Measurements from ENCODE around the gene SRPK2.

SRPK2 gene

DNA sequence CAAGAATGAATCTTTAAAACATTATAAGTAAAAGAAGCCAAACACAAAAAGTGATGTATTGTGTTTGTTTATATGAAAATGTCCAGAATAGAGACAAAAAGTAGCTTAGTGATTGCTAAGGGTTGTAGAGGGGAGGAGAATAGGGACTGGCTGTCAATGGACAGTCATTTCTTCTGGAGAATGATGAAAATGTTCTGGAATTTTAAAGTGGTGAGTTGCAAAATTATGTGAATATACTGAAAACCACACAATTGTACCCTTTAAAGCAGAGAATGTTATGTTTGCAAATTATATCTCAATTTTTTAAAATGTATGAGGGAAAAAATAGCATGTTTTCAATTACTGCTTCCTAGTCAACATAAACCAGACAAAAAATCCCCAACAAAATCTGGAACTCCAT is 200.5 kb downstream of the SRPK2 start:
- TF ChIP-seq, protein P1, sequence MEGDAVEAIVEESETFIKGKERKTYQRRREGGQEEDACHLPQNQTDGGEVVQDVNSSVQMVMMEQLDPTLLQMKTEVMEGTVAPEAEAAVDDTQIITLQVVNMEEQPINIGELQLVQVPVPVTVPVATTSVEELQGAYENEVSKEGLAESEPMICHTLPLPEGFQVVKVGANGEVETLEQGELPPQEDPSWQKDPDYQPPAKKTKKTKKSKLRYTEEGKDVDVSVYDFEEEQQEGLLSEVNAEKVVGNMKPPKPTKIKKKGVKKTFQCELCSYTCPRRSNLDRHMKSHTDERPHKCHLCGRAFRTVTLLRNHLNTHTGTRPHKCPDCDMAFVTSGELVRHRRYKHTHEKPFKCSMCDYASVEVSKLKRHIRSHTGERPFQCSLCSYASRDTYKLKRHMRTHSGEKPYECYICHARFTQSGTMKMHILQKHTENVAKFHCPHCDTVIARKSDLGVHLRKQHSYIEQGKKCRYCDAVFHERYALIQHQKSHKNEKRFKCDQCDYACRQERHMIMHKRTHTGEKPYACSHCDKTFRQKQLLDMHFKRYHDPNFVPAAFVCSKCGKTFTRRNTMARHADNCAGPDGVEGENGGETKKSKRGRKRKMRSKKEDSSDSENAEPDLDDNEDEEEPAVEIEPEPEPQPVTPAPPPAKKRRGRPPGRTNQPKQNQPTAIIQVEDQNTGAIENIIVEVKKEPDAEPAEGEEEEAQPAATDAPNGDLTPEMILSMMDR (IDR thresholded peaks at IDR 0.05; ENCODE audit: low read depth, low read length), result no peak
- in situ Hi-C loops (cut with HindIII; ENCODE audit: low sequenced_read_pairs), result no loop called here
- DNase-seq (ENCODE audit: low read depth, low spot score), result no peak
- H3K4me3 ChIP-seq (ENCODE audit: low read depth, low read length), result no peak overlapping the region

DNA sequence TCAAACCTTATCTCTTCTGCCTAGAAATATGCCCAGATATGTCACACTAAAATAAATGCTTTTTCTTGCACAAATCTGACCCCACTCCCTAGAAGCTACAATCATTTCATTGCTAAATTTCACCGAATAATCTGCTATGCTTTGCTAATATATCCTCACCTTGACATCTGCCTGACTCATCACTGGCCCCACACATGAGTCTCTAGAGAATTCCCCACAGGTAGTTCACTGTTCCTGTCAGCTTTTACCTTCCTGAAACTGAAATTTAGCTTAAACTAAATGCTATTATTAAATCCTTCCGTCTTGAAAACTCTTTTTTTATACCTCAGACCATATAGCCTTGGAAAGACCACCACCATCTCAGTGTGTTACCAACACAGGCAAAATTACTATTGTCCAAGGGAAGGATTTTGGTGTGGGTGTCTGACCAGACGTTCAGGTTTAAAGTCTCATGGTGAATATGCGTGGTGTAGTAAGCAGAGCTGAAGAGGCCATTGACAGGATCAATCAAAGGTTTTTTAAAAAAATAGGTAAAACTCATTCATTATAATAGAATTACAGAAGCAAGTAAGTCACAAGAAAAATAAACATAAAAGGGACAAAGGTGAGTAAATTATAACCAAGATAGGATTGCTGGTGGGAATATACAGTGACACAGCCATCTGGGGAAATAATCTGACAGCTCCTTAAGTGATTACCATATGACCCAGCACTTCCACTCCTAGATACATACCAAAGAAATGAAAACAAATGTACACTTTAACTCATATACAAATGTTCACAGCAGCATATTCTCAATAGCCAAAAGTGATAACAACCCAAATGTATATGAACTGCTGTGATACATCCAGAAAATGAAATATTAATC is 201.2 kb downstream of the SRPK2 start:
- DNase-seq (ENCODE audit: low read depth, low spot score), result no peak
- TF ChIP-seq, protein P1 (IDR thresholded peaks at IDR 0.05; ENCODE audit: low read depth, low read length), result no peak
- in situ Hi-C loops (cut with HindIII; ENCODE audit: low sequenced_read_pairs), result no loop called here
- no peak overlapping the region for H3K4me3 ChIP-seq (ENCODE audit: low read depth, low read length)

DNA sequence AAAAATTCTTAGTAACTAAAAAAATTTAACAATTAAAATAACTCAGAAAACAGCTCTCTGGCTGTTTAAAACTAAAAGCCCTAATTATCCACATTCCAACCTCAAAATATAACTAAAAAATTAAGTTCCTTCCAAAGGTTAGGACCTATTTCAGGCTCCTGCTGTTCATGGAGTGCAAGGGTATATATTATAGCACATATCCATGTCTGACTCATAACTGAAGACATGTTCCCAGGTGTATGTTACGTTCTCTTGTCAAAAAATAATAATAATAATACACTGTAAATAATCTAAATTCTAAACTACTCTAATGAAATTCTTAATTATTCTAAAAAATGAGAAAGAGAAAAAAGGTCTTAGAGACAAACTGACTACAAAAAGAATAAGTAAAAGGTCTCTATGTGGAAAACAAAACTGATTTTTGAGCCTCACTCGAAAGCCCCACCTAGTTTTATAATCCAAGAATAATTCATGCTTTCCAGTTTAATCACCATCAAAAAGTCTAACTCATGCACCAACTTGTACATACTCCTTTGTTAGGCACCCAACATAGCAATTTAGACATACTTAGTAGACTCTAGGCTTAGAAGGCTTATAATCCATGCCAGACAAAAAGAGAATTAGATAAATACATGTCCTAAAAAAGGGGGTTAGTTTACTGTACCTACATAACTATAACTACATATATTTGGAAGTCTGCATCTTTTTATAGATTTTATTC is 203.3 kb downstream of the SRPK2 start:
- no peak for DNase-seq (ENCODE audit: low read depth, low spot score)
- TF ChIP-seq, protein P1 (IDR thresholded peaks at IDR 0.05; ENCODE audit: low read depth, low read length), result no peak
- H3K4me3 ChIP-seq (ENCODE audit: low read depth, low read length), result no peak overlapping the region
- in situ Hi-C loops (cut with HindIII; ENCODE audit: low sequenced_read_pairs), result no loop called here

DNA sequence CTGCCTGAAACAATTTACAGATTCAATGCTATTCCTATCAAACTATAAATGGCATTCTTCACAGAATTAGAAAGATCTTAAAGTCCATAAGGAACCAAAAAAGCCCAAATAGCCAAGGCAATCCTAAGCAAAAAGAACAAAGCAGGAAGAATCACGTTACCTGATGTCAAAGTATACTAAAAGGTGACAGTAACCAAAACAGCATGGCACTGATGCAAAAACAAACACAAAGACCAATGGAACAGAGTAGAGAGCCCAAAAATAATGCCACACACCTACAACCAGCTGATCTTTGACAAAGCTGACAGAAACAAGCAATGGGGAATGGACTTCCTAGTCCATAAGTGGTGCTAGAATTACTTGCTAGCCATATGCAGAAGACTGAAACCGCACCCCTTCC is 208.7 kb downstream of the SRPK2 start:
- no peak for DNase-seq (ENCODE audit: low read depth, low spot score)
- in situ Hi-C loops (cut with HindIII; ENCODE audit: low sequenced_read_pairs), result no loop called here
- TF ChIP-seq, protein P1 (IDR thresholded peaks at IDR 0.05; ENCODE audit: low read depth, low read length), result no peak
- H3K4me3 ChIP-seq (ENCODE audit: low read depth, low read length), result no peak overlapping the region

DNA sequence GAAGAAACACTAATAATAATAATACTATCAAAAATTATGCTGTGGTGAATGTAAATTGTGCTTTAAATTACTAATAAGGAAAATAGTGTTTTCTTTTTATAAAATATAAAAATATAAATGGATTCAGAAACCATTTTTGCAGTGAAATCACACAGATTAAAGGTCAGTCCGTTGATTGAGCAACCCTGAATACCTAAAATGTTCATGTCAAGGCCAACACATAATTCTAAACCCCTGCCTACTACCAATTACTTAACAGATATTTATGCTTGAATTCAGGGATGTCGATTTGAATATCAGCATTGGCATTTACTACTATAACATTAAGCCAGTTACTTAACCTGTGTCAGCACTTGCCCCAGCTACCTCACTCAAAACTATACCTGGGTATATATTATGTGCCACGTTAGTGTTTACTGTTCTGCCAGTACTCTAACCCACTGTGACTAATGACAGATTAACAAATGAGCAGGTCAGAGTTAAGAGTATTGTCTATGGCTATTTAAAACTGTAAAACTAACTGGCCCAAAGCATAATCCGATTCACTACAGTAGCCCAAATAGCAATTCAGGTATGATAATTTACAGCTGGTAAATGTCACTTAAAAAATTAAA is 209.7 kb downstream of the SRPK2 start:
- TF ChIP-seq, protein P1 (IDR thresholded peaks at IDR 0.05; ENCODE audit: low read depth, low read length), result no peak
- no peak for DNase-seq (ENCODE audit: low read depth, low spot score)
- no peak overlapping the region for H3K4me3 ChIP-seq (ENCODE audit: low read depth, low read length)
- in situ Hi-C loops (cut with HindIII; ENCODE audit: low sequenced_read_pairs), result no loop called here

DNA sequence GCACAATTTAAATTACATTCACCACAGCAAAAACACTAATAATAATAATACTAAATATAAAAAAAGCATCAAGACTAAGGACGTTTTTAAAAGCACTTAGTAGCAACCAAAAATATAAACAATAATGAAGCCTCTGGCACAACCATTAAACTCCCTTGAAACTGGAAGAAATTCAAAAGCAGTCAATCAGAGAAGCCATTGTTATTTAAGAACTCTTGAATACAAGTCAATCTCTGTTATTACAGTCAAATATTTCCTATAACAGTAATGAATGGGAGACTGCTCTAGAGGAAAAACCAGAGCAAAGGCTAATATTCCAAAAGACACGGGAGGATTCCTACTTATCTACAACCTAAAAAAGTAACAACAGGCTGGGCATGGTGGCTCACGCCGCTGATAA is 210.5 kb downstream of the SRPK2 start:
- H3K4me3 ChIP-seq (ENCODE audit: low read depth, low read length), result no peak overlapping the region
- TF ChIP-seq, protein P1 (IDR thresholded peaks at IDR 0.05; ENCODE audit: low read depth, low read length), result no peak
- in situ Hi-C loops (cut with HindIII; ENCODE audit: low sequenced_read_pairs), result no loop called here
- no peak for DNase-seq (ENCODE audit: low read depth, low spot score)
